ENCODE results near the gene COQ10A.
"Not testable (repeated sequence)": the region's sequence is repeated elsewhere in the genome, so short reads cannot be mapped to it uniquely, and the experiment has no call there.

Gene COQ10A

GRCh38 chr12:56244494-56244893, 22.2 kb upstream of the COQ10A start:
- no peak for DNase-seq

DNA sequence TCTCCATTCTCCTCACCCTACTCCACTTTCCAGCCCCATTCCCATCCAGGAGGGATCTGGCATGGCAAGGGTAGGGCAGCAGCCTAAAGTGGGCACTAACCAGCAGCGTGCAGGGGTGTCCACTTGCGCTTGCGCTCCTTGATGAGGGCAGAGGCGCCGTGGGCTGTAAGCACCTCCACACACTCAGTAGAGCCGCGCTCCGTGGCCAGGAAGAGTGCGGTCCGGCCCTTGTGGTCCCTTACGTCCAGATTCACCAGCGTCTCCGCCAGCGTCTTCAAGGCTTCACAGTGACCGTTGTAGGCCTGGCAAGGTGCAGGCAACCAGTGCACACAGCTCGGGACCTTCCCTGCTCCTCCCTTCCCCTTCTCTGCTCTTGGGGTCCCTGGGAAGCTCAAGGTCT, 18.8 kb upstream of the COQ10A start:
- DNase-seq: no peak

- DNase-seq: no peak
Observed at GRCh38 chr12:56248711-56249110, 18.0 kb upstream of the COQ10A start.

- no peak for DNase-seq
Observed at GRCh38 chr12:56252649-56253048, 14.1 kb upstream of the COQ10A start.

DNA sequence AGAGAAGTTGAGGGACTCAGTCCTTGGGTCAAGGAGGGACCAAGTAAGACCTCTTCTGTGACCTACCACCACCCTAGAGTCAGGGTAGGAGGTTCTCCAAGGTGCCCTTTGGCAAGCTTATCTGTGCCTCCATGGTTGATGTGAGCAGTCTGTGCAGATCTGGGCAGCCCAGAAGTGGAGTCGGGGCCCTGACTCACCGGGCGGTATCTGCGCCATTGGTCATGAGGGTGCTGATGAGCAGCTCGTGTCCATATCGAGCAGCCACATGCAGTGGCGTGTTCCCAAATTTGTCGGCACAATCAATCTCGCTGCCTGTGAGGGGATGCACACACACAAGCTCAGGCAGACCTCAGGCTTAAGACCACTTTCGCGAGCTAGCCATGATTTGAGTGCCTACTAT, 13.7 kb upstream of the COQ10A start:
- no peak for DNase-seq

DNA sequence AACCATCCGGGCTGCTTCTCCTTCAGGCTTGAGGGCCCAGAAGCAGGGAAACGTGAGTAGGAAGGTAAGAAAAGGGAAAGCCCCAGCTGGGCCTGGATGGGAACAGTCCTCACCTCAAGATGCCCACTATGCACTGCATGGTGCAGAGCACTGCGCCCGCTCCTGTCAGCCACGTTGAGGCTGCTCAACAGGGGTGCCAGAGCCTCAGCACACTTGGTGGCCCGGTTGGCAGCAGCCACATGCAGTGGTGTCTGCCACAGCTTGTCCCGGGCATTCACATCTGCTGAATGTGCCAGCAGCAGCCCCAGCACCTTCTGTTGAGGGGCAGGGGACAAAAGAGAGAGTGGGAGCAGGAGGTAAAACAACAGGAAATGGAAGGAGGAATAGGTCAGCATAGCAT, 11.1 kb upstream of the COQ10A start:
- no peak for DNase-seq

GRCh38 chr12:56256326-56256960, 10.3 kb upstream of the COQ10A start:
- DNase-seq: no peak

GRCh38 chr12:56257071-56257470, 9.7 kb upstream of the COQ10A start:
- DNase-seq: no peak

DNA sequence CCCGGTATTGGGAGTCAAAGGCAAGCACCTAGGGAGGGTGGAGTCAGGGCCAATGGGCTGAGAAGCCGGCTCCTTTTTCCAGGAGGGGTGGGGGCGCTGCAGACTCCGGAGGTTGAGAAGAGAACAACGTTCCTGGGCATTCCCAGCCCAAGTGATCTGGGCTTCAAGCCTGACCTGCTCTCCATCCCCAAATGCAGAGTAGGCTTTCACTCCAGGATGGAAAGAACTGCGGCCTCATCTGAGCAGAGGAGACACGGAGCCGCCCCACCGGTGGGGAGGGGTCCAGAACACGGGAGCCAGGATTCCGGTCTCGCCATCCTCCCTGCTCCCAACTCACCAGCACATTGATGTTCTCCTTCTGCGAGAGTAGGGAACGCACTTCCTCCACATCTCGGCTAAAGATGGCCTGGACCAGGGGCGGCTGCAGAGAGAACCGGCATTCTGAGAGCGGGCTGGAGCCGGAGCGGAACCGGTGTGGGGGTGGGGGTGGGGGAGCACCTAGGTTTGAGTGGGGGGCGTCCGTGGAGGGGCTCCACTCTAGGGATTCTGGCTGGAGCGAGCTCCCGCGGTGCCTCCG, 9.2 kb upstream of the COQ10A start:
- no peak for DNase-seq

DNA sequence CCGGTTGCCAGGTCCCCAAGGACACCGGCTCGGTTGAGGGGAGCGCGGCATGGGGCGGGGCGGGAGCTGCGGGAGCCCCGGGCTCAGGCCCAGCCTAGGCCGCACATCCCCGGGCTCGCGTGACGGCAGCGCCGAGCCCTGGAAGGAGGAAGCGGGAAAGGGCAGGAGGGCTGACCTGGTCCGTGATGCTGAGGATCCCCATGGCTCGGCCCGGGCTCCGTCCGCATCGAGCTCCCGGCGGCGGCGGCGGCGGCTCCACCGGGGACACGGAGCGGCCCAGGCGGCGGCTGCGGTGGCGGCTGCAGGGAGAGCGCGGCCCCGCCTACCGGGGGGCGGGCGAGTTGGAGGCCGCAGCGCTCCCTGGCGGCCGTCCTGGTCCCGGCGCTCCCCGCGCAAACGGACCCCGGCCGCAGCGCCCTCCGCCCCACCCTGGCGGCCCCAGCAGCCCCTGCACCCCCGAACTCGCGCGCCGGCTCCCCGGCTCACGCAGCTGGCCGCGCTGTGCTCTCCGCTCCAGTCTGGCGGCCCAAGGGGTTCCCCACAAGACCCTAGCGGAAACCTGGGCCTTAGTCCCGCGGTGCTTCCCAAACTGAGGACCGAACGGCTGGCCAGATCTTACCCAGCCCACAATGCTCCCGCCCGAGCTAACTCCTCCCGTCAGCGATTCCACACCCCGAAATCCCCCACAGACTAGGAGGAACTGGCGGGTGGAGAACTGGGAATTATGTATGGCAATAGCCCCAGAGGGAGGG, 8.5 kb upstream of the COQ10A start, which contains the start of gene ANKRD52:
Gene ANKRD52, minus strand, starts transcription at position 317 of the 752 bp plus-strand sequence. Its CDS starts 115 bp downstream, at position 202.
- DNase-seq: peak; percentile 74

GRCh38 chr12:56258820-56259183, 7.9 kb upstream of the COQ10A start:
- no peak for DNase-seq

- no peak for DNase-seq
Observed at GRCh38 chr12:56260380-56260779, 6.4 kb upstream of the COQ10A start.

GRCh38 chr12:56260921-56261320, 5.8 kb upstream of the COQ10A start:
- DNase-seq: no peak

DNA sequence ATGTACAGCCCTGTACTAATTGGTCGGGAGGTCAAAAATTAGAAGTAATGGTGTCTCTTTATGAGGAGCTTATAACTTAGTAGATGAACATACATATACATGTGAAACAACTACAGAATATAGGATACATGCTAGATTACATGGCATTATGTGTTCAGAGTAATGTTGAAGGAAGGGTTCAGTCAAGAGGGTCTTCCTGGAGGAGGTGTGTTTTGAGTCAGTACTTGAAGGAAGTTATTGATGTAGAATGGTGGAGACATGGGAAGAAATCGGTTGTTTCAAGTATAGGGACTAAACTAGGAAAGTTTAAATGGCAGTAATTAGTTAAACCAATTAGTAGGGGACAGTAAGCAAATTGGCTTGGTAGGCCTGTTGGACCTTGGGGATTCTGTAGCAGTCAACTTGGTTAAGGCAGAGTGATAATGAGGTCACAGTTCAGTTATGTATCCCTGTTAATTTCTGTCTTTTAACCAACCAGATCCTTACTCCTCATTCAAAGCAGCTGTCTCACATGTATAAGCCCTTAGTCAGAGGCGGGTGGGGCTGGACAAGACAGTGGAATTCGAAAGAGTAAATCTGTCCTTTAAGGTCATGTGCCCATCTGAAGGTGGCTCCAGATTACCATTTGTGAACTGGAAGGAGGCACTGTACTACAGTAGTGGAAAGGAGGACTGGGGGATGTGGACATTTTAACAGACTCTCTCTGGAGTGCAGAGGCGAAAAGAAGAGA, 5.1 kb upstream of the COQ10A start:
- no peak for DNase-seq

- DNase-seq: not testable (repeated sequence)
Observed at GRCh38 chr12:56262955-56263354, 3.8 kb upstream of the COQ10A start.

DNA sequence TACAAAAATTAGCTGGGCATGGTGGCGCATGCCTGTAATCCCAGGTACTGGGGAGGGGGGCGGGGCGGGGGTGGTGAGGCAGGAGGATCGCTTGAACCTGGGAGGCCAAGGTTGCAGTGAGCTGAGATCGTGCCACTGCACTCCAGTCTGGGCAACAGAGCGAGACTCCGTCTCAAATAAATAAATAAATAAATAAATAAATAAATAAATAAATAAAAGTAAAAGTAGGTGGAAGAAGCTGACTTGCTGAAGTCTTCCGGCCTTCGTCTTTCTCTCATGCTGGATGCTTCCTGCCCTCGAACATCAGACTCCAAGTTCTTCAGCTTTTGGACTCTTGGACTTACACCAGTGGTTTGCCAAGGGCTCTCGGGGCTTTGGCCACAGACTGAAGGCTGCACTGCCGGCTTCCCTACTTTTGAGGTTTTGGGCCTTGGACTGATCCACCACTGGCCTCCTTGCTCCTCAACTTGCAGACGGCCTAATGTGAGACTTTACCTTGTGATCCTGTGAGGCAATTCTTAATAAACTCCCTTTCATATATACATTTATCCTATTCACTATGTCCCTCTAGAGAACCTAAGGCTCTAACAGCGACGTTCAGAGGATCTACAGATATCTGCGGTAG, 562 bp upstream of the COQ10A start:
- DNase-seq: not testable (repeated sequence)

DNA sequence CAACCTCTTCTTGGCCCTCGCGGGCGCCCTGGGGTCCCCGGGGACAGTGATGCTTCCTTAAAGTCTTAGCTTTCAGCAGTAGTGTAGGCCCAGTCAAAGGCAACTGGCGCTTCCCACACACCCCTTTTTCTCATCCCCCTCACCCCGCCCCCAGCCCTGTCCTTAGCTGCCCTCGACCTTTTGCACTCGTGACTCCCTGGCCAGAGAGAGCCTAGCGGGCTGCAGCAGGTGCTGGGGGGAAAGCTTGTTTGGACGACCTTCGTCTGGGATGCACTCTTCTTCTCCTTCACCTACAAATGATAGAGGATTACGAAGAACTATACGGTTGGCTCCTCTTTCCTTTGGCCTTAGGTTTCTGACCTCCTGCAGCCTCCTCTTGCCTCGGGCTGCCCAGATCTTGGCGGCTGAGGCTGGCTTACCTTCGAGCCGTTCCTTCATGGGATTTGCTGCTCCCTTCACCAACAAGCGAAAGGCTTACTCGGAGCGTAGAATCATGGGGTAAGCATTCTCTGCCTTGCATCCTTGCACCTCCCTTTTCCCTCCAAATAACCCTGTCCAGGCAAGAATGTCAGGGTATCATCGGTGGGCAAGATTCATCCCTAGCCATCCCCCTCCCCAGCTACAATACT, 815 bp downstream of the COQ10A start:
- DNase-seq: no peak

- no peak for DNase-seq
Observed at GRCh38 chr12:56271031-56271430, 4.3 kb downstream of the COQ10A start.

- DNase-seq: not testable (repeated sequence)
Observed at GRCh38 chr12:56272468-56272867, 5.7 kb downstream of the COQ10A start.

DNA sequence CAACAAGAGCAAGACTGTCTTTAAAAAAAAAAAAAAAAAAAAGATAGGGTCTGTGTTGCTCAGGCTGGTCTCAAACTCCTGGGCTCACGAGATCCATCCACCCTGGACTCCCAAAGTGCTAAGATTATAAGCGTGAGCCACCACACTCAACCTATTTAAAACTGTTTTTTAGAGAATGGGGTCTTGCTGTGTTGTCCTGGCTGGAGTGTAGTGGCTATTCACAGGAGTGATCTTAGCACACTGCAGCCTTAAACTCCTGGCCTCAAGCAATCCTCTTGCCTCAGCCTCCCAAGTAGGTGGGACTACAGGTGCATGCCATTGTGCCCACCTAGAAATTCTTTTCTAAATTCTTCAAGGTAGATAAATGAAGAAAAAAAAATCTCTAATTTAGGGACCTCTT, 7.6 kb downstream of the COQ10A start:
- no peak for DNase-seq

DNA sequence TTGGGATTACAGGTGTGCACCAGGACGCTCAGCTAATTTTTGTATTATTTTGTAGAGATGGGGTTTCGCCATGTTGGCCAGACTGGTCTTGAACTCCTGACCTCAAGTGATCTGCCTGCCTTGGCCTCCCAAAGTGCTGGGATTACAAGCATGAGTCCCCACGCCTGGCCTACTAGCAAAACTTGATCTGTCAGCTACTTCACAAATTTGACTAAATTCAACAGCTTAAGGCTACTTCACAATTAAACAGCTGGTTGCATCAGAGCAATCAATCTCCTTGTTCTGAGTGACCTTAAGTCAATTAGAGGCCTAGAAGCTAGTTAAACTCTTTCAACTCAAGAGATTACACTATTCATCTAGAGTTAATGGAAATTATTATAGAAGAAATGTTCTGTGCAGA, 12.2 kb downstream of the COQ10A start:
- no peak for DNase-seq

GRCh38 chr12:56280849-56281248, 14.1 kb downstream of the COQ10A start:
- DNase-seq: no peak

GRCh38 chr12:56282030-56282429, 15.3 kb downstream of the COQ10A start:
- DNase-seq: no peak
